Activated CD4-positive, alpha-beta T cell treated with anti-CD3 and anti-CD28 coated beads, Interleukin-2, Interleukin-6, amounts not matched to agents 100 ng/mL and 50 ng/mL, durations not matched to agents 16 hours and 8 hours (primary cell): Measurements from ENCODE around the gene MUC5B.
"Not testable (repeated sequence)": the region's sequence is repeated elsewhere in the genome, so short reads cannot be mapped to it uniquely, and the experiment has no call there.

Experiments used
- DNase-seq: peaks from one replicate; pipeline ENCODE4 v3.0.0-alpha.2; 2020

Gene MUC5B

GRCh38 chr11:1234054-1234720 lies 11.3 kb downstream of the MUC5B start:
- DNase-seq = no peak

- DNase-seq = no peak
Measured at GRCh38 chr11:1234771-1235305, 12.0 kb downstream of the MUC5B start.

- no peak for DNase-seq
Measured at GRCh38 chr11:1235306-1235900, 12.5 kb downstream of the MUC5B start.

- no peak for DNase-seq
Measured at GRCh38 chr11:1235901-1236315, 13.0 kb downstream of the MUC5B start.

GRCh38 chr11:1236316-1237127 lies 13.7 kb downstream of the MUC5B start:
- DNase-seq = no peak

GRCh38 chr11:1237128-1237580 lies 14.3 kb downstream of the MUC5B start:
- no peak for DNase-seq

GRCh38 chr11:1237851-1238250 lies 15.0 kb downstream of the MUC5B start:
- DNase-seq = no peak

- DNase-seq = no peak
Measured at GRCh38 chr11:1238767-1239595, 16.1 kb downstream of the MUC5B start.

GRCh38 chr11:1239596-1240205 lies 16.8 kb downstream of the MUC5B start:
- DNase-seq = no peak

GRCh38 chr11:1240771-1241170 lies 17.9 kb downstream of the MUC5B start:
- no peak for DNase-seq

GRCh38 chr11:1241706-1242105 lies 18.8 kb downstream of the MUC5B start:
- DNase-seq = no peak

GRCh38 chr11:1242289-1242688 lies 19.4 kb downstream of the MUC5B start:
- no peak for DNase-seq

- not testable (repeated sequence) for DNase-seq
Measured at GRCh38 chr11:1242751-1243150, 19.9 kb downstream of the MUC5B start.

GRCh38 chr11:1243521-1243920 lies 20.7 kb downstream of the MUC5B start:
- DNase-seq = not testable (repeated sequence)

- not testable (repeated sequence) for DNase-seq
Measured at GRCh38 chr11:1244557-1244956, 21.7 kb downstream of the MUC5B start.

GRCh38 chr11:1245717-1246116 lies 22.9 kb downstream of the MUC5B start:
- DNase-seq = not testable (repeated sequence)

GRCh38 chr11:1246301-1246700 lies 23.4 kb downstream of the MUC5B start:
- not testable (repeated sequence) for DNase-seq

- not testable (repeated sequence) for DNase-seq
Measured at GRCh38 chr11:1247026-1247425, 24.2 kb downstream of the MUC5B start.

- not testable (repeated sequence) for DNase-seq
Measured at GRCh38 chr11:1248951-1249350, 26.1 kb downstream of the MUC5B start.

- DNase-seq = not testable (repeated sequence)
Measured at GRCh38 chr11:1250411-1250810, 27.5 kb downstream of the MUC5B start.

- no peak for DNase-seq
Measured at GRCh38 chr11:1251236-1251770, 28.4 kb downstream of the MUC5B start.
